ENCODE measurements around the gene DHRS3. TPM values are rescaled to one million over a fixed set of nuclear protein-coding genes. Genes with fewer than 3 reads are reported as not detected.

DHRS3 gene
- total RNA-seq, 4 donors from 2014 or later: 73.3 to 86.9 (median 80.2) TPM

DNA sequence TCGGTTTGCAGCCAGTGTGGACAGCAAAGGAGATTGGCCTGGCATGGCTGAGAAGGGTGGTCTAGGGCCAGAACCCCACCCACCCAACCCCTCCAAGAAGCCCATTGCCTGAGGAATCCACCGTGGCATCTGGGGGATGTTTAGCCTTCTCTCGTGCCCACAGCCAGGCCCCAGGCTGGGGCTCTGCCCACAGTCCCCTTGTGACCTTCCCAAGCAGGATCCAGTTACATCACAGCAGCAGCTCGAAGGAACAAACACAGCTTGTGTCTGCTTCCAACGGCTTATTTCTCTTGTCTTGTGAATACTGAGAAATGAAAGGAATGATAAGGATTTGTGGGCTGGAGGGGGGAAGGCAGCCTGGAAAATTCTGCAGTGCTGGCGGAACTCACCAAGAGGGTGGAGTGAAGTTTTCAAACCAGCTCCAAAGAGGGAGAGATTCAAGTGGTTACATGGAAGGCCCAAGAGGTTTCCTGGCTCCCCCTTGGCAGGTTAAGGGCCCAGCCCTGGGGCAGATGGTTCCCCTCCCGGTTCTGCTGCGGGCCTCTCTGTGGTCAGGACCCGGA lies 61.6 kb downstream of the DHRS3 start:
- H3K27ac ChIP-seq: peak overlapping the region; percentile 75

GRCh38 chr1:12555411-12556367 lies 62.3 kb downstream of the DHRS3 start:
- WGBS: 90% methylated on average over 13 of the region's 13 CpGs
- Histone ChIP-seq H3K27me3 (no peaks in the 10 kb centered on the region), H3K36me3 (no peaks in the 10 kb centered on the region), H3K4me3 (no peak overlapping the region), H3K9me3 (no peaks in the 10 kb centered on the region), H3K27ac (peak overlapping the region; percentile 75), H3K4me1 (peaks cover 12% of the 10 kb centered on the region)
- peak in 1 of 2 donors; percentile 56 for DNase-seq (ENCODE audit: low spot score in 2 of 2)
- TF ChIP-seq EP300 (IDR thresholded peaks at IDR 0.05) (no peak), CTCF (IDR thresholded peaks at IDR 0.05) (no peak), POLR2AphosphoS5 (IDR thresholded peaks at IDR 0.05) (no peak), POLR2A (IDR thresholded peaks at IDR 0.05) (no peak)

More for the DNA sequence above, 61.6 kb downstream of the DHRS3 start:
- Histone ChIP-seq H3K4me3 (no peak overlapping the region), H3K36me3 (no peaks in the 10 kb centered on the region), H3K27me3 (no peaks in the 10 kb centered on the region), H3K4me1 (peaks cover 12% of the 10 kb centered on the region), H3K9me3 (no peaks in the 10 kb centered on the region)
- peak in 1 of 2 donors; percentile 77 for DNase-seq (ENCODE audit: low spot score in 2 of 2)
- 41% methylated on average over 8 of the region's 9 CpGs for WGBS
- peak; percentile 79 for TF ChIP-seq EP300 (IDR thresholded peaks at IDR 0.05)
- TF ChIP-seq CTCF (IDR thresholded peaks at IDR 0.05): no peak
- TF ChIP-seq POLR2AphosphoS5 (IDR thresholded peaks at IDR 0.05): peak in 2 of 3 donors; percentile 22 to 68

GRCh38 chr1:12554521-12555305 lies 63.3 kb downstream of the DHRS3 start:
- Histone ChIP-seq H3K27ac (no peak overlapping the region), H3K4me3 (no peak overlapping the region), H3K27me3 (no peaks in the 10 kb centered on the region), H3K36me3 (no peaks in the 10 kb centered on the region), H3K4me1 (peaks cover 20% of the 10 kb centered on the region), H3K9me3 (no peaks in the 10 kb centered on the region)
- TF ChIP-seq EP300 (IDR thresholded peaks at IDR 0.05) (no peak), CTCF (IDR thresholded peaks at IDR 0.05) (no peak), POLR2AphosphoS5 (IDR thresholded peaks at IDR 0.05) (no peak), POLR2A (IDR thresholded peaks at IDR 0.05) (no peak)
- WGBS: 95% methylated on average over 15 of the region's 18 CpGs
- DNase-seq (ENCODE audit: low spot score in 2 of 2): peak in 1 of 2 donors; percentile 62

DNA sequence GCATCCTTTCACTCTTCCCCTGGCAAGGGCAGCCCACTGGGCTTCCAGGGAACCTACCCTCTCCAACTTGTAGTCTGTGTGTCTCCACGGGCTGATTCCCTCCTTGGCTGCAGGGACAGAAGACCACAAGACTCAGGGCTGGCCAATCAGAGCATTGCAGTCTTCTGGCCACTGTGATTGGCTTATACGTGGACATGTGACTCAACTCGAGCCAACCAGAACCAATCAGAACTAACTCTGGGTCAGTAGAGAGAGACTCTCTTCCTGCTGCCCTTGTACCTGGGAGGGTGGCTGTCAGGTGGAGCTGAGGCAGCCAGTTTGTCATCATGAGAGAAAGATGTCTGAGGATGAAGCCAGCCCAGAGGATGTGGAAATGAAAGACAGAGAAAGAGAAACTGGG lies 64.0 kb downstream of the DHRS3 start:
- H3K27ac ChIP-seq: peak overlapping the region; percentile 2
- H3K27me3 ChIP-seq: no peaks in the 10 kb centered on the region
- WGBS: 74% methylated on average over 3 of the region's 3 CpGs
- TF ChIP-seq POLR2AphosphoS5 (IDR thresholded peaks at IDR 0.05) (no peak), POLR2A (IDR thresholded peaks at IDR 0.05) (no peak), EP300 (IDR thresholded peaks at IDR 0.05) (no peak), CTCF (IDR thresholded peaks at IDR 0.05) (no peak)
- peaks cover 28% of the 10 kb centered on the region for H3K4me1 ChIP-seq
- no peak overlapping the region for H3K4me3 ChIP-seq
- peak in 1 of 2 donors; percentile 35 for DNase-seq (ENCODE audit: low spot score in 2 of 2)
- H3K36me3 ChIP-seq: no peaks in the 10 kb centered on the region
- H3K9me3 ChIP-seq: no peaks in the 10 kb centered on the region

Measured in suprapubic skin (tissue), 4 donors.